ENCODE measurements around the gene SMPX.

GRCh38 chrX:21749924-21750323 lies 8.0 kb downstream of the SMPX start:
- TF ChIP-seq RAD21 (IDR thresholded peaks at IDR 0.05; ENCODE audit: low read length): no peak
- no peak for TF ChIP-seq FOXJ3 (CRISPR knock-in tag; IDR thresholded peaks at IDR 0.05)
- TF ChIP-seq CTCF (IDR thresholded peaks at IDR 0.05): no peak
- no peak for TF ChIP-seq NFIC (IDR thresholded peaks at IDR 0.05; ENCODE audit: borderline replicate concordance)
- no peak for TF ChIP-seq EP300 (IDR thresholded peaks at IDR 0.05; ENCODE audit: borderline replicate concordance in 1 of 2, low read depth in 1 of 2, low read length in 1 of 2)
- no peak for TF ChIP-seq YY1 (IDR thresholded peaks at IDR 0.05; ENCODE audit: low read depth)
